ENCODE data around the gene ATP8B1.

- no peak for TF ChIP-seq CTCF (conservative IDR thresholded peaks at IDR 0.05; ENCODE audit: low read depth, low read length)
- TF ChIP-seq RAD21 (IDR thresholded peaks at IDR 0.05; ENCODE audit: low read length) = no peak
- TF ChIP-seq POLR2A (IDR thresholded peaks at IDR 0.05; ENCODE audit: low read depth, low read length) = no peak
- TF ChIP-seq SMC3 (IDR thresholded peaks at IDR 0.05; ENCODE audit: low read depth, low read length) = no peak
- TF ChIP-seq RFX5 (IDR thresholded peaks at IDR 0.05; ENCODE audit: low read depth, low read length) = no peak
- no peak for TF ChIP-seq MXI1 (IDR thresholded peaks at IDR 0.05; ENCODE audit: borderline replicate concordance, low read depth, low read length)
- no peak for TF ChIP-seq USF2 (IDR thresholded peaks at IDR 0.05; ENCODE audit: low read depth, low read length)
- TF ChIP-seq FOS (IDR thresholded peaks at IDR 0.05; ENCODE audit: low read depth, low read length) = no peak
- no peak for TF ChIP-seq CEBPB (IDR thresholded peaks at IDR 0.05; ENCODE audit: low read depth, low read length)
- TF ChIP-seq RCOR1 (IDR thresholded peaks at IDR 0.05; ENCODE audit: insufficient replicate concordance, low read length) = no peak
- TF ChIP-seq ELK1 (IDR thresholded peaks at IDR 0.05; ENCODE audit: borderline replicate concordance, low read depth, low read length) = no peak
These were observed 15.9 kb downstream of the ATP8B1 start for GRCh38 chr18:57787068-57787685.
